Activated naive CD8-positive, alpha-beta T cell treated with anti-CD3 and anti-CD28 coated beads, Interleukin-2, amount 50 U/mL, for 24 hours (primary cell): ENCODE measurements around the gene PPP1R1B.
A peak's percentile ranks its signal among the peaks of the same experiment; 100 is the strongest.

Source experiments
- ATAC-seq: fragments of 150-1000 bp; cut with Tn5 transposase; one replicate; pipeline ENCODE4 v1.10.0; 2021
- DNase-seq: peaks from one replicate; pipeline ENCODE4 v3.0.0; 2021
- H3K27ac Mint-ChIP-seq: one replicate; pipeline ENCODE4 v1.8.0; 2021; ENCODE audit warnings: mild to moderate bottlenecking, mixed read lengths
- H3K27me3 Mint-ChIP-seq: one replicate; pipeline ENCODE4 v1.8.0; 2021; ENCODE audit warnings: mixed read lengths
- H3K36me3 Mint-ChIP-seq: one replicate; pipeline ENCODE4 v1.8.0; 2021; ENCODE audit warnings: low read depth, mixed read lengths
- H3K4me1 Mint-ChIP-seq: one replicate; pipeline ENCODE4 v1.8.0; 2021; ENCODE audit warnings: mixed read lengths
- H3K4me3 Mint-ChIP-seq: one replicate; pipeline ENCODE4 v1.8.0; 2021; ENCODE audit warnings: mild to moderate bottlenecking, moderate library complexity, mixed read lengths
- H3K9me3 Mint-ChIP-seq: one replicate; pipeline ENCODE4 v1.8.0; 2021; ENCODE audit warnings: mixed read lengths

PPP1R1B gene

DNA sequence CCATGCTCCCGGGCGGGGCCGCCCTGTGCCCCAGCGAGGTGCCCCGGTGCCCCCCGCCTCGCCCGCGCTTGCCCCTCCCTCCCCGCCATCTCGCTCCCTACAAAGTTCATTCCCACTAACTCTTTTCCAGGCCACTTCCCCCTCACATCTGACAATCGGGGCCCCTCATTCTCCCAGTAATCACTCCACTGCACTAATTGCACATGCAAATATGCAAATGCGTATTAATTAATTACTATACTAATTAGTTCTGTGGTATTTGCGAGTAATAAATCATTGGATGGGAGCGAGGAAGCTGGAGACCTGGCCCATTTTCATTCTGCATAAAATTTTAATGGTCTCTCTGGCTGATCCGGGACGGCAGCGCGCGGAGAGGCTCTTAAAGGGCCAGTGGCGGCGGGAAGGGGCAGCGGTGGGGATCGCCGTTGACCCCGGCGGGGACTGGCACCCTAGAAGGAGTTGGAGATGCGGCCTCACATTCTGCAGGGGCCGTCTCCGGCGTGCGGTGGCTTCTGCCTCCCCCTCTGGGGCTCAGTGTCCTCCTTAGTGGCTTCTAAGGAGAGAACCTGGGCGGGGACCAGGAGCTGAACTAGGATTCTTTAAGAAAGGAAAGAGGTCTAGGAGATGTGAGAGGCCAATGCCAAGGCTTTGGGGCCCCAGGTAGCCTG, 8.4 kb upstream of the PPP1R1B start:
- peak overlapping the region; percentile 18 for H3K27ac Mint-ChIP-seq
- H3K27me3 Mint-ChIP-seq = peaks cover 24% of the 10 kb centered on the region
- peaks cover 14% of the 10 kb centered on the region for H3K4me1 Mint-ChIP-seq
- DNase-seq (no peak), ATAC-seq (no peak)
- H3K9me3 Mint-ChIP-seq = no peaks in the 10 kb centered on the region
- H3K4me3 Mint-ChIP-seq = peak overlapping the region; percentile 64
- no peaks in the 10 kb centered on the region for H3K36me3 Mint-ChIP-seq

DNA sequence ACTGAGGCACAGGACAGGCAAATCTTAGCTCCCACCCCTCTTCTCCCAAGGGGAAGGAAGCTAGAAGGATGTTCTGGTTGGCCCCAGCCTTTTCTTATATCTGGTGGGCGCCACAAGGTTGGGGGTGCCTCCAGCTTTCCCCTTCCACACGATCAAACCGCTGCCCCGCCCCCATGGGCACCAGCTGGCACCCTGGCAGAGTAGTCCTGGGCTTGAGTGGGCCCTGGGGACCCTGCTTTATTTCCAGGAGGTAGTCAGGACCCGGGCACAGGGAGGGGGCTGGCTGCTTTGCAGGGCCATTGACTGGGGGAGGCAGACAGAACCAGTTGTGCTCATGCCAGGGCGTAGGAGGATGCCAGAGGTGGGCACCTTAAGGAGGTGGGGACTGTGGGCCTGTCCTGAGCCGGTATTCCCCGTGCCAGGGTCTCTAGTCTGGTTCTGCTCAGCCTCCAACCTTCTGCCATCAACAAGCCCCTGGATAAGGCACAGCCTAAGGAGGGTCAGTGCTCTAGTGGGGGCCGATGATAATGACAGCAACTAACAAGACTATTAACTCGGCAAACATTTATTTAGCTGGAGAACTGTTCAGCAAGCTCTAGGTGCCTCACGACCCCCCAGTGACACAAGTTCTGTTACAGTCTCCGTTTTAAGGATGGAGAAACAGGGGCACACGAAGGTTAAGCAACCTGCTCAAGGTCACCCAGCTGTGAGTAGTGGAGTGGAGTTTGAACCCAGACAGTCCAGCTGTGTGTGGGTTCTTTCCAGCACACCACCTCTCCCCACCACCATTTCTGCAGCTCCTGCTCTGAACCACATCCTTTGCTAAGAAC, 7.6 kb upstream of the PPP1R1B start:
- Mint-ChIP-seq H3K27ac (no peak overlapping the region), H3K4me3 (no peak overlapping the region), H3K9me3 (no peaks in the 10 kb centered on the region), H3K27me3 (peaks cover 22% of the 10 kb centered on the region), H3K4me1 (peaks cover 20% of the 10 kb centered on the region), H3K36me3 (no peaks in the 10 kb centered on the region)
- ATAC-seq (no peak), DNase-seq (no peak)

DNA sequence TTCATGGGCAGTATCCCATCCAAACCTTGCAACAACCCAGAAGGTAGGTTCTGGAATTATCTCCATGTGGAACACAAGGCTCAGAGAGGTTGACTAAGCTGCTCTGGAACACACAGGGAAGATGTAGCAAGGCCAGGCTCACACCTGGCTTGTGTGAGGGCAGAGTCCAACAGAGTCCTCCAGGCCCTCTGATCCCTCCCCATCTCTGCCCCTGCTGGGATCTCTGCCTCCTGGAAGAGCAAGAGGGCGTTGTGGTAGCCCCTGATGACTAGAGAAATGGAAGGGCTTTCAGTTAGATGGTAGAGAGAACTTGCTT, 7.0 kb upstream of the PPP1R1B start:
- Mint-ChIP-seq H3K27me3 (peaks cover 20% of the 10 kb centered on the region), H3K4me3 (no peak overlapping the region)
- ATAC-seq = no peak

DNA sequence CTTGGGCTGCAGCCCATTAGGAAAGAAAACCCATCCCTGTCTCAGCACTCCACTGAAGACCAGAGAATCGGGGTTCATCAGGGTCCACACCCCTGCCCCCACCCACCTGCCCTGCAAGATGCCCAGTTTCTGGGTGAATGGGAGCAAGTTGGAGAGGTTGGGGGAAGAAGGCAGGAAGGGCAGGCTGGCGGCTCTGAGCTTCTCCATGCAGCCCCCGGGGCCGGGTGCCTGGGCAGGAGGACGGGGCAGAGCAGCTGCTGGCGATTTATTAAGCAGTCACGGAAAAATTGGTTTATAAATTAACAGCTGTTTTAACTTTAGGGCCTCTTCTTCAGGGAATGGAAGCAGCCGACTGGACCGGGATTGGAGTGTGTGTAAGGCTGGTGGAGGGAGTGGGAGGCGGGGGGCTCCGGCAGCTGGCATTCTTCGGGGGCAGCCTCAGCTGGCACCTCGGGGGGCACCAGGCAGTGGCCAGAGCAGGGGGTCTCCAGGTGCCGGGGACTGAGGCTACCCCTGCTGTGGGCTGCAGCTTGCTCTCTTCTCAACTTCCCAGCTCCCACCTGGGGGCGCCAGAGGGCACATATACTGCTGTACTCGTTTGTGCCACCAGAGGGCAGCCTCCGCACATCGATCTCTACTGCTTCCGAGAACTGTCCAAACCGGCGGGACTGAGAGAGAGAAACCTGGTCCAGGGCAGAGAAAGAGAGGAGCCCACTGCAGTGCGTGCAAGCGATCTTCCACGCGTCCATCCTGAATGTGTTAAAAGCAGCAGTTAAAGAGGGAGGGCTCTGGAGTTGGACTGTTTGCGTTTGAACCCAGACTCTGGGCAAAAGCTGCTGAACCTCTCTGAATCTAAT, 5.0 kb upstream of the PPP1R1B start:
- peak overlapping the region; percentile 77 for H3K27ac Mint-ChIP-seq
- peaks cover 21% of the 10 kb centered on the region for H3K27me3 Mint-ChIP-seq
- ATAC-seq = peak; percentile 45
- H3K4me1 Mint-ChIP-seq = peaks cover 23% of the 10 kb centered on the region
- peak overlapping the region; percentile 48 for H3K4me3 Mint-ChIP-seq
- DNase-seq = peak; percentile 88
- no peaks in the 10 kb centered on the region for H3K36me3 Mint-ChIP-seq
- no peaks in the 10 kb centered on the region for H3K9me3 Mint-ChIP-seq

More for the DNA sequence above, 7.0 kb upstream of the PPP1R1B start:
- Mint-ChIP-seq H3K27ac (no peak overlapping the region), H3K9me3 (no peaks in the 10 kb centered on the region), H3K4me1 (peaks cover 20% of the 10 kb centered on the region), H3K36me3 (no peaks in the 10 kb centered on the region)
- DNase-seq = no peak

DNA sequence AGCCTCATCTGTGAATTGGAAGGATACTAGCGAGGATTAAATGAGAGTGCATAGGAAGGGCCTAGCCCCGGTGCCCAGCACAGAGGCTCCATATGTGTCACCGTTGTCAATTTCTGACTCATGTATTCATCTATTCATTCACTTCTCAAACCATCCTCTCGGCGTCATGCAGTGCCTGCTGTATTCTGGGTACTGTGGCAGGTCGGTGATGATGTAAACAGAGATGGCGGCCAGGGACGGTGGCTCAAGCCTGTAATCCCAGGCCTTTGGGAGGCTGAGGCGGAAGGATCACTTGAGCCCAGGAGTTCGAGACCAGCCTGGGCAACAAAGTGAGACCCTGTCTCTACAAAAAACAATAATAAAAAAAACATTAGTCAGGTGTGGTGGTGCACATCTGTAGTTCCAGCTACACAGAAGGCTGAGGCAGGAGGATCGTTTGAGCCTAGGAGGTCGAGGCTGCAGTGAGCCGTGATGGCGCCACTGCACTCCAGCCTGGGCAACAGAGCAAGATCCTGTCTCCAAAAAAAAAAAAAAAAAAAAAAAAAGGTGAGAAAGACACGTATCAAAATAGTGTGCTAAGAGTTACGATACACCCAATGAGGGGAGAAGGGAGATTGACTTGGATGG, 4.3 kb upstream of the PPP1R1B start:
- Mint-ChIP-seq H3K4me1 (peaks cover 23% of the 10 kb centered on the region), H3K4me3 (peak overlapping the region; percentile 48), H3K27me3 (peaks cover 23% of the 10 kb centered on the region), H3K9me3 (no peaks in the 10 kb centered on the region), H3K36me3 (no peaks in the 10 kb centered on the region), H3K27ac (peak overlapping the region; percentile 77)
- ATAC-seq = peak; percentile 62
- DNase-seq = peak; percentile 35

DNA sequence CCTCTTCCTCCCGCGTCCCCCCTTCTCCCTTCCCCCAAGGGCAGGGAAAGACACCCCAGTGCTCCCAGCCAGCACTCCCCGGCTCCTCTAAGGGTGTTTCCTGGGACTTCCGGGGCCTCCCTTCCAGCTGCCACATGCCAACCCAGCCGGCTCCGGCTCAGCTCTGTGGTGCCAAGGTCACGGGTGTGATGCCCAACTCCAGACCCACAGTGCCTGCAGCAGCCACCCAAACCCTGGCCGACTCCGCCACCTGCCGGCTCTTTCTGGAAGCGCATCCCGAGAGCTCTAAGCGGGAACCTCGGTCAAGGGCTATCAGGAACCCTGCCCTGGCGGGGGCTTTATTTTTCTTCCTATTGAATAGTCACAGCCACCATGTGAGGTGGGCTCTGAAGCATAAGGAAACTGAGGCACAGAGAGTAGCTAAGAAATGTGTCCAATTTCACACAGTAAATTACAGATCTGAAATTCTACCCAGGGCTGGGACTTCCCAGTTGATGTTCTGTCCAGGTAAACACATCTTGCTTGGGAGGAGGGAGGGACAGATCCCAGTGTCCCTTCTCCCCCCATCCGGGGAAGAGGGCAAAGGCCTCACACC, 3.3 kb upstream of the PPP1R1B start:
- no peak overlapping the region for H3K4me3 Mint-ChIP-seq
- ATAC-seq (peak; percentile 56), DNase-seq (peak; percentile 94)
- H3K27ac Mint-ChIP-seq = no peak overlapping the region
- no peaks in the 10 kb centered on the region for H3K9me3 Mint-ChIP-seq
- peaks cover 31% of the 10 kb centered on the region for H3K27me3 Mint-ChIP-seq
- H3K4me1 Mint-ChIP-seq = peaks cover 23% of the 10 kb centered on the region
- H3K36me3 Mint-ChIP-seq = no peaks in the 10 kb centered on the region

DNA sequence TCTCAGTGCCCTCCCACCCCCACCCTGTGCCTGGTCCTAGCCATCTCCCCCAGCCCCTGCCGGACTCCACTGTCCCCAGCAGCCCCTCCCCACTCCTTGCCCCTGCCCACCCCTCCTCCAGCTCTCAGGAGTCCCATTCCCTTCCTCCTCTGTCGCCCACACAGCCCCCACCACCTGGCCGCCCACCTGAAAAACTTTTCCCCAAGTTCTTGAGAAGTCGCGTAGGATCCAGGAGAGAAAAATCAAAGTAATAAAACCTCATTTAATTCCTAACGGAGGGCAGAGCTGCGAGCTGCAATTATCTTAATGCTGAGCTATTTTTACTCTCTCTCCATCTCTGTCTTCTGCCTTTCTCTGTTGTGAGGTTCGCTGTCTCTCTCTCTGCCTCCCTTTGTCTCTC, 2.4 kb upstream of the PPP1R1B start:
- Mint-ChIP-seq H3K27me3 (peaks cover 34% of the 10 kb centered on the region), H3K27ac (no peak overlapping the region), H3K36me3 (no peaks in the 10 kb centered on the region), H3K4me3 (no peak overlapping the region), H3K4me1 (peaks cover 23% of the 10 kb centered on the region), H3K9me3 (no peaks in the 10 kb centered on the region)
- no peak for ATAC-seq
- DNase-seq = no peak

DNA sequence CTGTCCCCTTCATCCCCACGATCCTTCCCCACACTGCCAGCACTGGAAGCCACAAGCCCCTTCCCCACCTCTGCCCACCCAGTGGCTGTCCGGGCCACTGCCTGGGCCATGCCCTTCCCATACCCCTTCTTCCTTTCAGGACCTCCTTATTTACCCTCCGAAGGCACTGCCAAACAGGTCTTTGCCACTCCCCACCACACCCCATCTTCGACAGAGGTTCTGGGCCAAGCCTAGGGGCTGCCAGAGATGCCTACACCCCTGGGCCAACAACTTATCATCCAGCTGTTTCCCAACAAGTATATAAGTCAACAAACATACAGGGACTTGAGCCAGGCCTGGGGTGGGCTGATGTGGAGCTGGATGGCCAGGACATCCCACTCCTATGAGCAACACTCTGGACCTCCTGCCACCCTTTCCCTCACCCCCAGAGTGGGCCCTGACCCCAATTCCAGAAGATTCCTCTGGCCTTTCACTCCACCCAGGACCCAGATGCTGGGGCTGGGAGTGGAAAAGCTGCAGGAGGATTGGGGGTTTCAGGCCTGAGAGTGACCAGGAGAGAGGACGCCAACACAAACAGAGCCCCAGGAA, 1.5 kb upstream of the PPP1R1B start:
- Mint-ChIP-seq H3K27me3 (peaks cover 34% of the 10 kb centered on the region), H3K27ac (no peak overlapping the region), H3K4me1 (peaks cover 23% of the 10 kb centered on the region)

DNA sequence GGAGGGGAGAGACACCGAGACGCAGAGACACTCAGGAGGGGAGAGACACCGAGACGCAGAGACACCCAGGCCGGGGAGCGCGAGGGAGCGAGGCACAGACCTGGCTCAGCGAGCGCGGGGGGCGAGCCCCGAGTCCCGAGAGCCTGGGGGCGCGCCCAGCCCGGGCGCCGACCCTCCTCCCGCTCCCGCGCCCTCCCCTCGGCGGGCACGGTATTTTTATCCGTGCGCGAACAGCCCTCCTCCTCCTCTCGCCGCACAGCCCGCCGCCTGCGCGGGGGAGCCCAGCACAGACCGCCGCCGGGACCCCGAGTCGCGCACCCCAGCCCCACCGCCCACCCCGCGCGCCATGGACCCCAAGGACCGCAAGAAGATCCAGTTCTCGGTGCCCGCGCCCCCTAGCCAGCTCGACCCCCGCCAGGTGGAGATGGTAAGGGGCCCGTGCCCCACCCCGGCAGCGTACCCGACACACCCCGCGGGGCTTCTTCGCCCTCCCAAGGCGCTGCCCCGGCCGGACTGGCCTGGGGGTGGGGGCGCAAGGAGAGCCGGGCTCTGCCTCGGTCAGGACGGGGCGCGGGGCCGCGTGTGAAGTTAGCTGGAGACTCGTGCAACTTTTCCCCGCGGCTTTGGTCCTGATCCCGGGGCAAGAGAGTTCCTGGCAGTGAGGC, 427 bp downstream of the PPP1R1B start:
- H3K27ac Mint-ChIP-seq = no peak overlapping the region
- ATAC-seq (no peak), DNase-seq (no peak)
- H3K4me1 Mint-ChIP-seq = peaks cover 21% of the 10 kb centered on the region
- H3K9me3 Mint-ChIP-seq = no peaks in the 10 kb centered on the region
- H3K4me3 Mint-ChIP-seq = peak overlapping the region; percentile 45
- H3K27me3 Mint-ChIP-seq = peaks cover 42% of the 10 kb centered on the region
- H3K36me3 Mint-ChIP-seq = no peaks in the 10 kb centered on the region

More for the DNA sequence above, 1.5 kb upstream of the PPP1R1B start:
- H3K9me3 Mint-ChIP-seq = no peaks in the 10 kb centered on the region
- DNase-seq (no peak), ATAC-seq (no peak)
- no peaks in the 10 kb centered on the region for H3K36me3 Mint-ChIP-seq
- no peak overlapping the region for H3K4me3 Mint-ChIP-seq

DNA sequence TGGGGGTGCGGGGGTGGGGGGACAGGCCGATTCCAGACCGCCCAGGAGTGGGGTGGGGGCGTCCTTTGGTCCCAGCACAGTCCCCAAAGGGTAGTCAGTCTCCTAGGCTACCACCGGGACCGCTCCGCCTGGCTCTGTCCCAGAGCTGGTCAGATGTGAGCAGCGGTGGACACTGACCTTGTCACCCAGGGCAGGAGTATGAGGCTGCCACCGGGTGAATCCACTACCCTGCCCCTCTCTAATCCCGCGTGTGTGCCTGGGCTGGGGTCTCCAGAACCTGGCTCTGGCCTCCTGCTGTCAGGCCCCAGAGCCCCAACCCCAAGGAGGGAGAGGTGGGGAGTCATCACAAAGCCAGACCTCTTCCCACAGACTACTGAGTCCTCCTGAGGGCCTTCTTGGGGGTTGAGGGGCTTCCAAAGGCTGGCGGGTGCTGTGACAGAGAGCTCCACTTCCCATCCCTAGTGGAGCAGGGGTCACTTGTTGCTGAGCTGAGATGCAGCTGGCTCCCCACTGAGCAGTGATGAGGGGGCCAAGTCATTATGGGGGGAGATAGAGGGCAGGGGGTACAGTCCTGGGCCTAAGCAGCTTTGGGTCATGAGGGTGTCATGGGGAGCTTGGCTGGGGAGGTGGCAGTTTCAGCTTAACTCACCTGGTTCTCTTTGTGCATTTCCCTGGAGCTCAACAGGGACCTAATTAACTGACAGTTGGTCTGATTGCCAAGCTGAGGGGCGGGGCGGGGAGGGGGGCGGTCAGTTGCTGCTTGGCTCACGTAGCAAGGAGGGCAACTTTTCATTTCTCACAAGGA, 1.2 kb downstream of the PPP1R1B start:
- H3K27ac Mint-ChIP-seq = no peak overlapping the region
- H3K36me3 Mint-ChIP-seq = no peaks in the 10 kb centered on the region
- no peaks in the 10 kb centered on the region for H3K9me3 Mint-ChIP-seq
- H3K27me3 Mint-ChIP-seq = peaks cover 42% of the 10 kb centered on the region
- ATAC-seq (no peak), DNase-seq (no peak)
- H3K4me1 Mint-ChIP-seq = peaks cover 14% of the 10 kb centered on the region
- no peak overlapping the region for H3K4me3 Mint-ChIP-seq

DNA sequence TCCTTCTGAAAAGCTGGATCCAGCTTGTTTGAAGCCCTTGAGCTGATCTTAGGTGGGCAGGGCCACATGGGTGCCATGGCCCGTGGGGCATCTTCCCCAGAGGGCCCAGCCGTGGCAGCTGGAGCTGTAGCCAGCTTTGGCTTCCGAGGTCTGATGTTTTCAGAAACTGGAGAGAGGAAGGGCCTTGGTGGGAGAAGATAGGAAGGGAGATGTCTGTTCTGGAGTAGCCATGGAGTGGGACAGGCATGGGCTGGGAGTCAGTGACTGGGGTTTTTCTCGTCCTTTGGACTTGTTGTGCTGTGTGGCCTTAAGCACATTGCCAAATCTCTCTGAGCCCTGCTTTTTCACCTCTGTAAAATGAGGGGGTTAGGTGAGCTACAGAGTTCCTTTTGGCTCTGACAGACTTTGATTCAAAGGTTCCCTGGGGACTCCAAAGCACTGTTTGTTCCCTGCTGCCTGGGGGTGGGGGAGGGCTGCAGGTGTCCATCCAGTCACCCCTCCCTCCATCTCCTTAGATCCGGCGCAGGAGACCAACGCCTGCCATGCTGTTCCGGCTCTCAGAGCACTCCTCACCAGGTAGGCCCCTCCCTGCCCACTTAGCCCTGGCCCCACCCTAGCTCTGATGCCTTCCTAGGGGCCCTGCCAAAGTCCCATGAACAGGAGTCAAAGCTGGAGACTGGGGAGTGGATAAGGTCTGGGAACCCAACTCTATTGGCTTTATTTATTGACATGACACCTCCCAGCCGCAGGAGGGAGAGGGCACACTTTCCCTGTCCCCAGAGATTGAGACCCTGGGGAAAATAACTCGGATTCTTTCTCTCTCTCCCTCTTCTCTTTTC, 2.1 kb downstream of the PPP1R1B start:
- no peak for ATAC-seq
- peaks cover 6% of the 10 kb centered on the region for H3K4me1 Mint-ChIP-seq
- H3K4me3 Mint-ChIP-seq = no peak overlapping the region
- no peak overlapping the region for H3K27ac Mint-ChIP-seq
- no peaks in the 10 kb centered on the region for H3K36me3 Mint-ChIP-seq
- peaks cover 42% of the 10 kb centered on the region for H3K27me3 Mint-ChIP-seq
- no peak for DNase-seq
- H3K9me3 Mint-ChIP-seq = no peaks in the 10 kb centered on the region

DNA sequence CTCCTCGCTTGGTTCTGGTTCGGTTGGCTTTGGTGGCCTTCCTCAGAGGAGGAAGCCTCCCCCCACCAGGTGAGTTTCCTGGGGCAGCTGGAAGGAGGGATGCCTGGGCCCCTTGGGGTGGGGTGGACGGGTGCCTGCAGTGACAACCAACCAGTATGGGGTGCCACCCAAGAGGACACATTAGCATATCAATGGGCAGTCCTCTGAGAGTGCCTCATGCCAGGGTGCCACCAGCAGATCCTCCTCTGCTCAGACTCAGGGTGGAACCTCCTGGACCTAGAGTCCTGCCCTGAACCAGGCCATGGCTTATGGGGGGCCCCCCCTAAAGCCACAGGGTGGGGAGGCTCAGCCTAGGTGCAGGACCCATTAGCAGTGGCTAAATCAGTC, 2.7 kb downstream of the PPP1R1B start:
- Mint-ChIP-seq H3K9me3 (no peaks in the 10 kb centered on the region), H3K27ac (no peak overlapping the region), H3K4me3 (no peak overlapping the region), H3K36me3 (no peaks in the 10 kb centered on the region), H3K27me3 (peaks cover 41% of the 10 kb centered on the region), H3K4me1 (peaks cover 5% of the 10 kb centered on the region)
- no peak for DNase-seq
- ATAC-seq = no peak
